DOHH2 (cell line): ENCODE measurements around the gene APOC1.

ENCODE experiments used
- H3F3A ChIP-seq: fragments of 200-600 bp; sonication (generic), shearing (Covaris generic); 2 replicates; pipeline ENCODE4 v1.6.0; 2016; ENCODE audit warnings: antibody characterized with exemption, mild to moderate bottlenecking; ENCODE audit not compliant: control insufficient read depth, insufficient read depth
- H3K27ac ChIP-seq: fragments of 200-600 bp; sonication (generic); 2 replicates; pipeline ENCODE4 v1.5.1; 2014; ENCODE audit warnings: low read depth, mild to moderate bottlenecking, low read length, moderate library complexity
- H3K27me3 ChIP-seq: fragments of 200-600 bp; sonication (generic); 2 replicates; pipeline ENCODE4 v1.6.1; 2014; ENCODE audit warnings: mild to moderate bottlenecking, low read length, mixed read lengths; ENCODE audit not compliant: control insufficient read depth
- H3K36me3 ChIP-seq: fragments of 200-600 bp; sonication (generic); 2 replicates; pipeline ENCODE4 v1.6.1; 2014; ENCODE audit warnings: mild to moderate bottlenecking, low read length, moderate library complexity, mixed read lengths; ENCODE audit not compliant: control insufficient read depth
- H3K4me1 ChIP-seq: fragments of 200-600 bp; sonication (generic); 2 replicates; pipeline ENCODE4 v1.6.1; 2014; ENCODE audit warnings: mild to moderate bottlenecking, low read length, mixed read lengths; ENCODE audit not compliant: control insufficient read depth
- H3K4me2 ChIP-seq: fragments of 200-600 bp; sonication (generic); 2 replicates; pipeline ENCODE4 v1.6.0; 2014; ENCODE audit warnings: mild to moderate bottlenecking, low read length, moderate library complexity
- H3K4me3 ChIP-seq: fragments of 200-600 bp; sonication (generic); 2 replicates; pipeline ENCODE4 v1.5.1; 2014; ENCODE audit warnings: mild to moderate bottlenecking, low read length, mixed read lengths
- H3K79me2 ChIP-seq: fragments of 200-600 bp; sonication (generic); 2 replicates; pipeline ENCODE4 v1.6.1; 2014; ENCODE audit warnings: mild to moderate bottlenecking, low read length, mixed read lengths; ENCODE audit not compliant: control insufficient read depth
- H3K9me2 ChIP-seq: fragments of 200-600 bp; sonication (generic); replicated peaks from 2 replicates; pipeline ENCODE4 v1.6.1; 2014; ENCODE audit warnings: mild to moderate bottlenecking, low read length, mixed read lengths; ENCODE audit not compliant: control insufficient read depth
- H3K9me3 ChIP-seq: fragments of 200-600 bp; sonication (generic); 2 replicates; pipeline ENCODE4 v1.6.1; 2014; ENCODE audit warnings: antibody characterized with exemption, low read length, mixed read lengths; ENCODE audit not compliant: control insufficient read depth, insufficient read depth
- H4K20me1 ChIP-seq: fragments of 200-600 bp; sonication (generic); 2 replicates; pipeline ENCODE4 v1.6.0; 2014; ENCODE audit warnings: low read depth, mild to moderate bottlenecking, antibody characterized with exemption, low read length, moderate library complexity; ENCODE audit not compliant: control insufficient read depth, insufficient read depth
- EZH2phosphoT487 ChIP-seq: fragments of 200-600 bp; sonication (generic); IDR thresholded peaks from 2 replicates; pipeline ENCODE4 v1.6.1; 2017; ENCODE audit warnings: borderline replicate concordance, mild to moderate bottlenecking, antibody characterized with exemption, low read length, moderate library complexity, mixed read lengths
- TF ChIP-seq, protein P1 (sequence below): fragments of 200-600 bp; sonication (generic); IDR thresholded peaks from one replicate; pipeline ENCODE4 v1.5.1; 2014; ENCODE audit warnings: antibody characterized with exemption, mild to moderate bottlenecking, low read depth, low read length; ENCODE audit not compliant: poor library complexity, severe bottlenecking

The APOC1 gene

GRCh38 chr19:44903216-44903601 lies 11.2 kb upstream of the APOC1 start:
- H4K20me1 ChIP-seq, result peaks cover 10% of the 10 kb centered on the region; the same call in 1 of the 2 replicates
- H3K27ac ChIP-seq, result no peak overlapping the region
- no peaks in the 10 kb centered on the region for H3K79me2 ChIP-seq
- peaks cover 2% of the 10 kb centered on the region for H3F3A ChIP-seq
- no peak overlapping the region for H3K4me3 ChIP-seq
- H3K36me3 ChIP-seq, result peaks cover 44% of the 10 kb centered on the region
- H3K9me3 ChIP-seq, result no peaks in the 10 kb centered on the region
- peaks cover 14% of the 10 kb centered on the region for H3K27me3 ChIP-seq
- no peaks in the 10 kb centered on the region for H3K9me2 ChIP-seq
- H3K4me2 ChIP-seq, result no peak overlapping the region
- no peak for TF ChIP-seq EZH2phosphoT487
- H3K4me1 ChIP-seq, result peaks cover 13% of the 10 kb centered on the region

GRCh38 chr19:44903602-44904425 lies 10.6 kb upstream of the APOC1 start:
- peaks cover 14% of the 10 kb centered on the region for H3K27me3 ChIP-seq
- H4K20me1 ChIP-seq, result peaks cover 10% of the 10 kb centered on the region; the same call in 1 of the 2 replicates
- no peak overlapping the region for H3K27ac ChIP-seq
- no peak for TF ChIP-seq EZH2phosphoT487
- TF ChIP-seq, protein P1, sequence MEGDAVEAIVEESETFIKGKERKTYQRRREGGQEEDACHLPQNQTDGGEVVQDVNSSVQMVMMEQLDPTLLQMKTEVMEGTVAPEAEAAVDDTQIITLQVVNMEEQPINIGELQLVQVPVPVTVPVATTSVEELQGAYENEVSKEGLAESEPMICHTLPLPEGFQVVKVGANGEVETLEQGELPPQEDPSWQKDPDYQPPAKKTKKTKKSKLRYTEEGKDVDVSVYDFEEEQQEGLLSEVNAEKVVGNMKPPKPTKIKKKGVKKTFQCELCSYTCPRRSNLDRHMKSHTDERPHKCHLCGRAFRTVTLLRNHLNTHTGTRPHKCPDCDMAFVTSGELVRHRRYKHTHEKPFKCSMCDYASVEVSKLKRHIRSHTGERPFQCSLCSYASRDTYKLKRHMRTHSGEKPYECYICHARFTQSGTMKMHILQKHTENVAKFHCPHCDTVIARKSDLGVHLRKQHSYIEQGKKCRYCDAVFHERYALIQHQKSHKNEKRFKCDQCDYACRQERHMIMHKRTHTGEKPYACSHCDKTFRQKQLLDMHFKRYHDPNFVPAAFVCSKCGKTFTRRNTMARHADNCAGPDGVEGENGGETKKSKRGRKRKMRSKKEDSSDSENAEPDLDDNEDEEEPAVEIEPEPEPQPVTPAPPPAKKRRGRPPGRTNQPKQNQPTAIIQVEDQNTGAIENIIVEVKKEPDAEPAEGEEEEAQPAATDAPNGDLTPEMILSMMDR, result peak; percentile 98
- no peaks in the 10 kb centered on the region for H3K9me2 ChIP-seq
- H3K9me3 ChIP-seq, result no peaks in the 10 kb centered on the region
- H3K4me1 ChIP-seq, result peaks cover 13% of the 10 kb centered on the region
- peaks cover 2% of the 10 kb centered on the region for H3F3A ChIP-seq
- H3K79me2 ChIP-seq, result no peaks in the 10 kb centered on the region
- H3K36me3 ChIP-seq, result peaks cover 43% of the 10 kb centered on the region
- 0 out of 2 replicates have a peak overlapping the region, but pooled peaks have one; percentile 3 for H3K4me2 ChIP-seq
- no peak overlapping the region for H3K4me3 ChIP-seq

- no peaks in the 10 kb centered on the region for H3K79me2 ChIP-seq
- H3K27me3 ChIP-seq, result peaks cover 14% of the 10 kb centered on the region
- no peaks in the 10 kb centered on the region for H3K9me3 ChIP-seq
- H3K36me3 ChIP-seq, result peaks cover 39% of the 10 kb centered on the region
- H3K4me2 ChIP-seq, result no peak overlapping the region
- peaks cover 10% of the 10 kb centered on the region; the same call in 1 of the 2 replicates for H4K20me1 ChIP-seq
- H3K9me2 ChIP-seq, result no peaks in the 10 kb centered on the region
- no peak overlapping the region for H3K27ac ChIP-seq
- H3K4me3 ChIP-seq, result no peak overlapping the region
- H3F3A ChIP-seq, result peaks cover 2% of the 10 kb centered on the region
- H3K4me1 ChIP-seq, result peaks cover 13% of the 10 kb centered on the region
- TF ChIP-seq, protein P1, result peak; percentile 60
- no peak for TF ChIP-seq EZH2phosphoT487
Observed at GRCh38 chr19:44904426-44904994, 9.9 kb upstream of the APOC1 start.
